HG02798 (cell line): ENCODE data around the gene GNL1.

Experiments
- ATAC-seq: cut with Tn5 transposase; IDR thresholded peaks from one replicate; pipeline ENCODE4 v1.9.1; 2021; ENCODE audit warnings: mild to moderate bottlenecking; ENCODE audit not compliant: unreplicated experiment, poor library complexity

GNL1 gene

GRCh38 chr6:30556066-30556905 is at the start of gene GNL1:
TSS of gene GNL1 (minus strand) at chr6:30556489. CDS start at chr6:30556203, 286 bp downstream.
- ATAC-seq: peak; percentile 83

- ATAC-seq: no peak
Measured at GRCh38 chr6:30603961-30604360, 47.7 kb upstream of the GNL1 start.

GRCh38 chr6:30601815-30602641 is 45.7 kb upstream of the GNL1 start:
- ATAC-seq: no peak

GRCh38 chr6:30601436-30601814 is 45.1 kb upstream of the GNL1 start:
- ATAC-seq: no peak

- no peak for ATAC-seq
Measured at GRCh38 chr6:30600451-30600961, 44.2 kb upstream of the GNL1 start.

- no peak for ATAC-seq
Measured at GRCh38 chr6:30599625-30600324, 43.5 kb upstream of the GNL1 start.

GRCh38 chr6:30598912-30599624 is 42.8 kb upstream of the GNL1 start:
- no peak for ATAC-seq

GRCh38 chr6:30597315-30598144 is 41.2 kb upstream of the GNL1 start:
- ATAC-seq: peak; percentile 70

GRCh38 chr6:30592287-30592686 is 36.0 kb upstream of the GNL1 start:
- ATAC-seq: no peak

GRCh38 chr6:30591008-30591407 is 34.7 kb upstream of the GNL1 start:
- ATAC-seq: no peak

GRCh38 chr6:30590509-30590908 is 34.2 kb upstream of the GNL1 start:
- ATAC-seq: no peak

GRCh38 chr6:30589754-30590358 is 33.6 kb upstream of the GNL1 start:
- ATAC-seq: no peak

GRCh38 chr6:30583921-30584320 is 27.6 kb upstream of the GNL1 start:
- no peak for ATAC-seq

- ATAC-seq: no peak
Measured at GRCh38 chr6:30578051-30578450, 21.8 kb upstream of the GNL1 start.

- no peak for ATAC-seq
Measured at GRCh38 chr6:30573113-30573512, 16.8 kb upstream of the GNL1 start.

- no peak for ATAC-seq
Measured at GRCh38 chr6:30572148-30572547, 15.9 kb upstream of the GNL1 start.

- no peak for ATAC-seq
Measured at GRCh38 chr6:30571762-30572082, 15.4 kb upstream of the GNL1 start.

GRCh38 chr6:30571075-30571761 is 14.9 kb upstream of the GNL1 start, which contains the start of gene ABCF1:
TSS of gene ABCF1 (plus strand) at chr6:30571442. CDS start at chr6:30571488, 46 bp downstream.
- ATAC-seq: peak; percentile 97
